WERI-Rb-1 (cell line): ENCODE measurements around the gene ALDH4A1.

ENCODE experiments used
- DNase-seq: peaks from one replicate; pipeline ENCODE4 v3.0.0-alpha.2; 2020
- H3K27ac ChIP-seq: fragments of 250-450 bp; sonication (Bioruptor Pico); 2 replicates; pipeline ENCODE4 v1.5.1; 2020; ENCODE audit warnings: mild to moderate bottlenecking, moderate library complexity
- H3K27me3 ChIP-seq: fragments of 250-450 bp; sonication (Bioruptor Pico); 2 replicates; pipeline ENCODE4 v1.5.1; 2021; ENCODE audit warnings: mild to moderate bottlenecking, low read depth, moderate library complexity; ENCODE audit not compliant: insufficient read depth, severe bottlenecking
- H3K36me3 ChIP-seq: fragments of 250-450 bp; sonication (Bioruptor Pico); 2 replicates; pipeline ENCODE4 v1.5.1; 2020; ENCODE audit warnings: mild to moderate bottlenecking, moderate library complexity
- H3K4me3 ChIP-seq: 2 replicates; pipeline ENCODE4 v1.5.1; 2011; ENCODE audit warnings: low read depth, mild to moderate bottlenecking, control low read depth, low read length
- H3K9me3 ChIP-seq: fragments of 250-450 bp; sonication (Bioruptor Pico); 2 replicates; pipeline ENCODE4 v1.5.1; 2021; ENCODE audit warnings: mild to moderate bottlenecking, moderate library complexity; ENCODE audit not compliant: severe bottlenecking
- CTCF ChIP-seq: IDR thresholded peaks from 2 replicates; pipeline ENCODE4 v1.5.1; 2011; ENCODE audit warnings: low read depth, mild to moderate bottlenecking, control low read depth, inconsistent platforms, low read length

ALDH4A1 gene

GRCh38 chr1:18902523-18903290 lies at the start of gene ALDH4A1:
Gene ALDH4A1, minus strand, starts transcription at chr1:18902555. Its CDS starts 32 bp downstream, at chr1:18902523.
- Histone ChIP-seq H3K9me3 (no peaks in the 10 kb centered on the region), H3K4me3 (peak within 1 kb of the TSS; percentile 89), H3K27ac (peak within 1 kb of the TSS; percentile 97), H3K36me3 (peaks cover 15% of the 10 kb centered on the region), H3K27me3 (no peaks in the 10 kb centered on the region)
- TF ChIP-seq CTCF = no peak
- peak; percentile 98 for DNase-seq

- Histone ChIP-seq H3K27ac (no peak overlapping the region), H3K27me3 (no peaks in the 10 kb centered on the region), H3K9me3 (no peaks in the 10 kb centered on the region), H3K4me3 (no peak overlapping the region), H3K36me3 (no peaks in the 10 kb centered on the region)
- no peak for TF ChIP-seq CTCF
- DNase-seq = no peak
These were observed 49.5 kb upstream of the ALDH4A1 start for GRCh38 chr1:18951818-18952391.

- Histone ChIP-seq H3K9me3 (no peaks in the 10 kb centered on the region), H3K27me3 (no peaks in the 10 kb centered on the region), H3K4me3 (no peak overlapping the region), H3K36me3 (no peaks in the 10 kb centered on the region), H3K27ac (no peak overlapping the region)
- DNase-seq = no peak
- no peak for TF ChIP-seq CTCF
These were observed 49.1 kb upstream of the ALDH4A1 start for GRCh38 chr1:18951416-18951815.

GRCh38 chr1:18950401-18951026 lies 48.2 kb upstream of the ALDH4A1 start:
- Histone ChIP-seq H3K27ac (peak overlapping the region; percentile 67), H3K27me3 (no peaks in the 10 kb centered on the region), H3K36me3 (no peaks in the 10 kb centered on the region), H3K4me3 (no peak overlapping the region), H3K9me3 (no peaks in the 10 kb centered on the region)
- no peak for TF ChIP-seq CTCF
- no peak for DNase-seq

- no peak overlapping the region for H3K4me3 ChIP-seq
- H3K9me3 ChIP-seq = no peaks in the 10 kb centered on the region
- TF ChIP-seq CTCF = peak; percentile 48
- H3K36me3 ChIP-seq = no peaks in the 10 kb centered on the region
- DNase-seq = peak; percentile 74
- no peaks in the 10 kb centered on the region for H3K27me3 ChIP-seq
- peak overlapping the region; percentile 67 for H3K27ac ChIP-seq
These were observed 47.5 kb upstream of the ALDH4A1 start for GRCh38 chr1:18949686-18950400.
